HepG2 (cell line): ENCODE results near the gene TMEM223. TPM values are rescaled to one million over a fixed set of nuclear protein-coding genes. Genes with fewer than 3 reads are reported as not detected.

Experiments used
- FOSL2 ChIP-seq: sonication (generic); formaldehyde crosslinking; IDR thresholded peaks from 2 replicates; pipeline ENCODE4 v1.4.0; 2020; ENCODE audit warnings: missing genetic modification reagents
- GMEB1 ChIP-seq: sonication (generic); formaldehyde crosslinking; IDR thresholded peaks from 2 replicates; pipeline ENCODE4 v1.5.1; 2020; ENCODE audit warnings: missing genetic modification reagents, mild to moderate bottlenecking, borderline replicate concordance
- HNRNPLL ChIP-seq: fragments of 200-400 bp; formaldehyde crosslinking; IDR thresholded peaks from 2 replicates; pipeline ENCODE4 v1.6.1; 2017; ENCODE audit warnings: mild to moderate bottlenecking, low read depth, low read length; ENCODE audit not compliant: poor library complexity, severe bottlenecking
- KAT7 ChIP-seq: IDR thresholded peaks from 2 replicates; pipeline ENCODE4 v1.6.1; 2018; ENCODE audit warnings: borderline replicate concordance, missing compliant biosample characterization
- KDM5A ChIP-seq: fragments of 200-600 bp; sonication (generic); IDR thresholded peaks from 2 replicates; pipeline ENCODE4 v1.7.0; 2018; ENCODE audit warnings: antibody characterized with exemption, mild to moderate bottlenecking, low read length, borderline replicate concordance
- MBNL3 ChIP-seq: fragments of 250-450 bp; sonication (Bioruptor Pico); conservative IDR thresholded peaks from 2 replicates; pipeline ENCODE4 v1.8.0; 2022; ENCODE audit warnings: mild to moderate bottlenecking, inconsistent platforms
- NFIB ChIP-seq: sonication (generic); formaldehyde crosslinking; IDR thresholded peaks from 2 replicates; pipeline ENCODE4 v1.9.0; 2021; ENCODE audit warnings: missing genetic modification reagents, mild to moderate bottlenecking, borderline replicate concordance
- NR2F1 ChIP-seq, 2 experiments: fragments of 450-650 bp in 1 of 2; formaldehyde crosslinking in 1 of 2; IDR thresholded peaks; 2 replicates each; pipeline versions ENCODE4 v1.5.0 to v1.6.1; 2016 to 2020; ENCODE audit warnings: mild to moderate bottlenecking in 1 of 2, missing compliant biosample characterization in 1 of 2, missing genetic modification reagents in 1 of 2, moderate library complexity in 1 of 2
- TFAP4 ChIP-seq: sonication (generic); IDR thresholded peaks from 2 replicates; pipeline ENCODE4 v1.6.1; 2016; ENCODE audit warnings: low read depth, borderline replicate concordance
- ZBTB2 ChIP-seq: sonication (generic); formaldehyde crosslinking; IDR thresholded peaks from 2 replicates; pipeline ENCODE4 v1.8.0; 2022; ENCODE audit warnings: low read depth, missing genetic modification reagents
- ZNF350 ChIP-seq: sonication (generic); formaldehyde crosslinking; IDR thresholded peaks from 2 replicates; pipeline ENCODE4 v1.4.0; 2020; ENCODE audit warnings: mild to moderate bottlenecking, low read depth, missing genetic modification reagents, borderline replicate concordance
- ZNF362 ChIP-seq: sonication (generic); formaldehyde crosslinking; IDR thresholded peaks from 2 replicates; pipeline ENCODE4 v1.4.0; 2020; ENCODE audit warnings: missing genetic modification reagents, mild to moderate bottlenecking, borderline replicate concordance
- ZNF691 ChIP-seq: sonication (generic); formaldehyde crosslinking; IDR thresholded peaks from 2 replicates; pipeline ENCODE4 v1.4.0; 2020; ENCODE audit warnings: missing genetic modification reagents, low read depth, mild to moderate bottlenecking, borderline replicate concordance
- ZNF749 ChIP-seq: sonication (generic); formaldehyde crosslinking; IDR thresholded peaks from 2 replicates; pipeline ENCODE4 v1.8.0; 2022; ENCODE audit warnings: mild to moderate bottlenecking, missing genetic modification reagents, moderate library complexity, borderline replicate concordance
- ZNF784 ChIP-seq: sonication (generic); formaldehyde crosslinking; IDR thresholded peaks from 2 replicates; pipeline ENCODE4 v1.5.1; 2020; ENCODE audit warnings: missing genetic modification reagents, mild to moderate bottlenecking, borderline replicate concordance
- ZNF800 ChIP-seq: sonication (generic); formaldehyde crosslinking; IDR thresholded peaks from 2 replicates; pipeline ENCODE4 v1.4.0; 2020; ENCODE audit warnings: missing genetic modification reagents
- ZNF883 ChIP-seq: sonication (generic); formaldehyde crosslinking; IDR thresholded peaks from 2 replicates; pipeline ENCODE4 v1.5.1; 2020; ENCODE audit warnings: mild to moderate bottlenecking, missing genetic modification reagents; ENCODE audit errors: not compliant biosample characterization
- polyA plus RNA-seq, 8 experiments: library from polyadenylated mRNA; depleted of rRNA in 3 of 8; stranded (reverse) in 7 of 8; unstranded in 1 of 8; fragments of >200 nt; fragmentation: Illumina TruSeq in 4 of 8; extraction: Trizol in 4 of 8; gene quantifications; 2 replicates each; pipeline versions ENCODE4 v1.2.1 to v1.2.3, GENCODE V29; 2011 to 2016; ENCODE audit warnings: low read depth in 4 of 8, missing spikeins in 1 of 8, mixed read lengths in 1 of 8; ENCODE audit not compliant: insufficient read depth in 1 of 8
- total RNA-seq, 5 experiments: library from RNA; depleted of rRNA; stranded (reverse); fragments of >200 nt; fragmentation: Illumina TruSeq; extraction: Trizol; gene quantifications; 2 replicates each; pipeline ENCODE4 v1.2.3, GENCODE V29; 2016; ENCODE audit warnings: low read depth in 1 of 5

The TMEM223 gene
- total and polyA plus RNA-seq, 2 of the 13 experiments (the other 11 are each of a cell fraction or from before 2014, with no cell fraction given) = 19.5 to 24.9 TPM

GRCh38 chr11:62830904-62831519, 39.2 kb upstream of the TMEM223 start (continued):
- TF ChIP-seq TFAP4 = 0 out of 2 replicates have a peak, but pooled peaks have one; percentile 29
- TF ChIP-seq HNRNPLL = peak; percentile 26
- no peak for TF ChIP-seq ZBTB2 (CRISPR knock-in tag)
- TF ChIP-seq ZNF749 (CRISPR knock-in tag) = peak; percentile 46; the same call in 1 of the 2 replicates
- TF ChIP-seq GMEB1 (CRISPR knock-in tag) = no peak
- TF ChIP-seq ZNF691 = no peak
- TF ChIP-seq FOSL2 (CRISPR knock-in tag) = 0 out of 2 replicates have a peak, but pooled peaks have one; percentile 5
- TF ChIP-seq ZNF362 = 0 out of 2 replicates have a peak, but pooled peaks have one; percentile 3
- TF ChIP-seq NFIB (CRISPR knock-in tag) = no peak
- no peak for TF ChIP-seq ZNF784
- TF ChIP-seq ZNF800 (CRISPR knock-in tag) = 0 out of 2 replicates have a peak, but pooled peaks have one; percentile 22
- TF ChIP-seq MBNL3 = no peak
- 0 out of 2 replicates have a peak, but pooled peaks have one; percentile 41 for TF ChIP-seq KAT7 (CRISPR knock-in tag)
- 0 out of 2 replicates have a peak, but pooled peaks have one; percentile 86 for TF ChIP-seq KDM5A
- peak; percentile 71; the same call in 1 of the 2 replicates for TF ChIP-seq ZNF350
- TF ChIP-seq ZNF883 (CRISPR knock-in tag) = peak; percentile 48
- TF ChIP-seq NR2F1 (CRISPR knock-in tag; IDR thresholded peaks at IDR 0.05) = 0 out of 4 replicates have a peak, but pooled peaks of 1 of the 2 experiments have one; percentile 25
